Neural crest cell (in vitro differentiated cells): ENCODE data around the gene SPTBN2. TPM values are rescaled to one million over a fixed set of nuclear protein-coding genes. Genes with fewer than 3 reads are reported as not detected.

Experiments used
- DNase-seq: peaks from one replicate; pipeline ENCODE4 v3.0.0; 2021; ENCODE audit warnings: low read depth, mixed read lengths, low spot score
- H3K27ac Mint-ChIP-seq: one replicate; pipeline ENCODE4 v1.8.0; 2021; ENCODE audit warnings: mild to moderate bottlenecking, mixed read lengths; ENCODE audit not compliant: unreplicated experiment
- H3K27me3 Mint-ChIP-seq: 2 replicates; pipeline ENCODE4 v1.8.0; 2021; ENCODE audit warnings: low read depth, mild to moderate bottlenecking, mixed read lengths
- H3K36me3 Mint-ChIP-seq: 2 replicates; pipeline ENCODE4 v1.8.0; 2021; ENCODE audit warnings: low read depth, mild to moderate bottlenecking, mixed read lengths
- H3K4me1 Mint-ChIP-seq: 2 replicates; pipeline ENCODE4 v1.8.0; 2021; ENCODE audit warnings: mixed read lengths
- H3K4me3 Mint-ChIP-seq: one replicate; pipeline ENCODE4 v1.8.0; 2021; ENCODE audit warnings: mild to moderate bottlenecking, mixed read lengths
- H3K9me3 Mint-ChIP-seq: 2 replicates; pipeline ENCODE4 v1.8.0; 2021; ENCODE audit warnings: mixed read lengths
- total RNA-seq: library from RNA; stranded (reverse); gene quantifications from 2 replicates; pipeline ENCODE4 v1.2.1, GENCODE V29; 2021
- TF ChIP-seq, protein P1 (sequence below): fragments of 200-600 bp; sonication (generic); conservative IDR thresholded peaks from 2 replicates; pipeline ENCODE4 v1.5.0; 2021; ENCODE audit warnings: antibody characterized with exemption, mild to moderate bottlenecking

Gene SPTBN2
- total RNA-seq, 1 donor from 2014 or later = 43.6 TPM

DNA sequence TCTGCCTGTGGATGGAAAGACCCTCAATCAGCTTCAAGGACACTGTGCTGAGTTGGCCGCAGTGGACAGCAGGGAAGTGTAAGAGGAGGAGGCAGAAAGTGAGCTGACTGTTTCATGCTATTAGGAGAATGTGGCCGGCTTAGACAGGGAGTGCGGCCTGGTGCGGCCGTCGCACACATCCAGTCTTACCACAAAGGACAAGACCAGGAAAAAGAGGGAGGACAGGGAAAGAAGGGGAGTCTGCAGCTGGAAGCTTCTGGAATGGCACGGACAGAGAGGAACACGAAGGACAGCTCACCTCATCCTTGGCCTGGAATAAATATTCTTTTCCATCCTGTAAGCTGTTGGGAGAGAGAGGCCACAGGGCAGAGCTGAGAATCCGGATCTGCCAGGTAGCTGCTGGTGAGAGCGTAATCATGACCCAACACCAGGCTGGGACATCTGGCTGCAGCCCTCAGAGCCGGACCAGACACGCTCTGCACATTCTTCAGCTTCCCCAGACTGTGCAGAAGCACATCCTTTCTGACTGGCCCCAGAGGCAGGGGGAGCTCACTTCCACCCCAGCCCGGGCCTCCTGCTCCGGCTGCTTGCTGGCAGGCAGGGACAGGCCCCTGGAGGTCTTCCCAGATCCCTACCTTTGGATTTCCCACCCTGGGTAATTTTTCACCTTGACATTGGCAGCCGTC is 42.8 kb downstream of the SPTBN2 start:
- TF ChIP-seq, protein P1, sequence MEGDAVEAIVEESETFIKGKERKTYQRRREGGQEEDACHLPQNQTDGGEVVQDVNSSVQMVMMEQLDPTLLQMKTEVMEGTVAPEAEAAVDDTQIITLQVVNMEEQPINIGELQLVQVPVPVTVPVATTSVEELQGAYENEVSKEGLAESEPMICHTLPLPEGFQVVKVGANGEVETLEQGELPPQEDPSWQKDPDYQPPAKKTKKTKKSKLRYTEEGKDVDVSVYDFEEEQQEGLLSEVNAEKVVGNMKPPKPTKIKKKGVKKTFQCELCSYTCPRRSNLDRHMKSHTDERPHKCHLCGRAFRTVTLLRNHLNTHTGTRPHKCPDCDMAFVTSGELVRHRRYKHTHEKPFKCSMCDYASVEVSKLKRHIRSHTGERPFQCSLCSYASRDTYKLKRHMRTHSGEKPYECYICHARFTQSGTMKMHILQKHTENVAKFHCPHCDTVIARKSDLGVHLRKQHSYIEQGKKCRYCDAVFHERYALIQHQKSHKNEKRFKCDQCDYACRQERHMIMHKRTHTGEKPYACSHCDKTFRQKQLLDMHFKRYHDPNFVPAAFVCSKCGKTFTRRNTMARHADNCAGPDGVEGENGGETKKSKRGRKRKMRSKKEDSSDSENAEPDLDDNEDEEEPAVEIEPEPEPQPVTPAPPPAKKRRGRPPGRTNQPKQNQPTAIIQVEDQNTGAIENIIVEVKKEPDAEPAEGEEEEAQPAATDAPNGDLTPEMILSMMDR = no peak
- Mint-ChIP-seq H3K9me3 (no peaks in the 10 kb centered on the region), H3K27ac (peak overlapping the region; percentile 35), H3K4me1 (peaks cover 4% of the 10 kb centered on the region), H3K36me3 (peaks cover 4% of the 10 kb centered on the region), H3K27me3 (no peaks in the 10 kb centered on the region), H3K4me3 (no peak overlapping the region)
- DNase-seq = no peak

DNA sequence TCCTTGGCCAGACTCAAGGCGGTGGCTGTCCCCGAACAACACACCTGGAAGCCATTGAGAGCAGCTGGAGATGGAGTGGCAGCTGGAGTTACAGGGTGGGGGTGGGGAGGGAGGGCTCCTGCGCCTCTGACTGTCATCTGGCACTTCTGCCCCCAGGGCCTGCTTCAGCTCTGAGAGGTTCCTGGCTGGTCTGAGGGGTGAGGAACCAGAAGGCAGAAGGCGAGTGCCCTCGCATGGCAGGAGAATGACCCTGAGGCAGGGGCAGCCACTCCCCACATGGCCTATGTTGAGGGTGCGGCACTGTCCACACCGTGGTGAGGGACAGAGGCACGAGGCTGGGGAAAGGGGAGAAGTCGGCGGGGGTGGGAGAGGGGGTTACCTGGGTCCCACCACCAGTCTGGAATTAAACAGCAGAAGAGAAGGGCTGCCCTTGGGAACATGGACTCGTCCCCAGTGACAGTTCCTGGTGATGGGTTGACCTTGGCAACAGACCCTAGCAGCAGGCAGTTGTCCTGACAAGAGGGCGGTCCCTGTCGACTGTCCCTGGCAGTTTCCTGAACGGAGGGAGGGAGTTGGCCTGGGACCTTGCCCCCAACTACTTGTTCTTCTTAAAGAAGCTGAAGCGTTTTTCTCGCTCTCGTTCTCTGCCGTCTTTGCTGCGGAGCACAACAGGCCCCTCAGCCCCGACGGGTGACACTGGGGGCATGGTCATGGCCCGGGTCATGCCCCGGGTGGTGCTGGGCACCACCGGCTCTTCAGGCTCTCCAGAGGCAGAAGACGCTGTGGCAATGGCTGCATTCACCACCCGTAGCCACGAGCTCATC is 43.5 kb downstream of the SPTBN2 start:
- TF ChIP-seq, protein P1 = no peak
- Mint-ChIP-seq H3K27ac (peak overlapping the region; percentile 19), H3K4me1 (peaks cover 4% of the 10 kb centered on the region), H3K9me3 (no peaks in the 10 kb centered on the region), H3K4me3 (no peak overlapping the region), H3K36me3 (peaks cover 4% of the 10 kb centered on the region), H3K27me3 (no peaks in the 10 kb centered on the region)
- no peak for DNase-seq

DNA sequence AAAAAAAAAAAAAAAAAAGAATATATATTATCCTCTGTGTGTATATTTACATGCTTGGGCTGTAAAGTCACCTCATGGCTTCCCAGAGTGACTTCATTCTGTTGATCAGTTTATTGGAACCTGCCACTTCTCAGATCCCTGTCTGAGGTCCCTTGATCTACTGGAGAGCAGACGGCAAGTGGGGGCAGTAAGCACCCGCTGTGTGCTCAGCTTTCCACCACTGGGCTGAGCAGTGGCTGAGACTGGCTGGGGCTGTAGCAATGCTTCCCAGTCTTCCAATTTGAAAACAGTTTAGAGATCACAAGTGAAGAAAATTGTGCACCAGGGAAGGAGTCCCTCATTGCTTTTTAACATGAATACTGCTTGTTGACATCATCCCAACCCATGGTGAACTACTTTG is 44.4 kb downstream of the SPTBN2 start:
- no peaks in the 10 kb centered on the region for H3K9me3 Mint-ChIP-seq
- H3K27me3 Mint-ChIP-seq = no peaks in the 10 kb centered on the region
- H3K36me3 Mint-ChIP-seq = peaks cover 4% of the 10 kb centered on the region
- TF ChIP-seq, protein P1 = no peak
- no peak overlapping the region for H3K27ac Mint-ChIP-seq
- no peak for DNase-seq
- no peak overlapping the region for H3K4me3 Mint-ChIP-seq
- peaks cover 4% of the 10 kb centered on the region for H3K4me1 Mint-ChIP-seq

DNA sequence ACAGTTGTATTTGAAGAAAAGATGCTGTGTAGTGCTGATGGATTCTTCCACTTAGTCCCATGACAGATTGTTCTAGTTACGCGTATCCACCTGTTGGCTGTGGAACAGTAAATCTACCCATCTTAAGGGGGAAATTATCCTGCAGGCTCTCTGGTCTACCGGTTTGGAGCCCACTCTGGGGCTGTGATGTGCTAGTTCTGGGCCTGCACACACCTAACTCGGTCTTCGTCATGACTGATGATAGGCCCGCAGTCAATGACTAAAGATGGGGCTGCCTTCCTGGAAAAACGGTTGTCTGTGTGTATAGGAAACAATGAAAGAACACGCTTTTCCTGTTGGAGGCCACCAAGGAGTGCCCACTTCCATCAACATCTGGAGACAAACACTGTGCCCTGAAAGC is 45.1 kb downstream of the SPTBN2 start:
- Mint-ChIP-seq H3K4me1 (peaks cover 4% of the 10 kb centered on the region), H3K36me3 (peaks cover 4% of the 10 kb centered on the region), H3K27me3 (no peaks in the 10 kb centered on the region), H3K27ac (peak overlapping the region; percentile 29), H3K9me3 (no peaks in the 10 kb centered on the region), H3K4me3 (no peak overlapping the region)
- TF ChIP-seq, protein P1 = no peak
- DNase-seq = no peak

DNA sequence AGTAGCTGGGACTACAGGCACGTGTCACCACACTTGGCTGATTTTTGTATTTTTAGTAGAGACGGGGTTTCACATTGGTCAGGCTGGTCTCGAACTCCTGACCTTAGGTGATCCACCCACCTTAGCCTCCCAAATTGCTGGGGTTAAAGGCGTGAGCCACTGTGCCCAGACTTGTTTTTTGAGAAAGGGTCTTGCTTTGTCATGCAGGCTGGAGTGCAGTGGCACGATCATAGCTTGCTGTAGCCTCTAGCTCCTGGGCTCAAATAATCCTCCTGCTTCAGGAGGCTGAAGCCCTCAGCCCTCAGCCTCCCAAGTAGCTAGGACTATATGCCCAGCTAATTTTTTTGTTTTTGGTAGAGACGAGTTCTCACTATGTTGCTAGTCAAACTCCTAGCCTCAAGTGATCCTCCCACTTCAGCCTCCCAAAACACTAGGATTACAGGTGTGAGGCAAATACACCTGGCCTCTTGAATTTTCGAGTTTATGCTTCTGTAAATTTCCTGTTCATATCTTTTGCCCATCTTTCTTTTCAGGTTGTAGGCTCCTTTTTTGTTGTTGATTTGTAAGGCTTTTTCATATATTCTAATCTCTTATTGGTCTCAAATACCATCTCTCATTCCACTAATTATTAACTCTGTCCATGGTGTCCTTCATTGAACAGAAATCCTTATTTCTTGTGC is 47.9 kb downstream of the SPTBN2 start:
- Mint-ChIP-seq H3K9me3 (no peaks in the 10 kb centered on the region), H3K4me3 (no peak overlapping the region), H3K27me3 (no peaks in the 10 kb centered on the region), H3K4me1 (peaks cover 26% of the 10 kb centered on the region), H3K27ac (no peak overlapping the region), H3K36me3 (peaks cover 9% of the 10 kb centered on the region)
- DNase-seq = no peak
- TF ChIP-seq, protein P1 = no peak
